Coronary artery (tissue), 2 donors: Measurements from ENCODE around the gene MXI1.

Experiments
- DNase-seq: peaks from one replicate; pipeline ENCODE4 v3.0.0-alpha.2; 2017; ENCODE audit warnings: low spot score
- H3K27ac ChIP-seq, 2 donors: fragments of 200-600 bp; sonication (generic); one replicate each; pipeline ENCODE4 v1.5.1; 2016 to 2019
- H3K4me3 ChIP-seq: fragments of 200-600 bp; sonication (generic); 2 replicates; pipeline ENCODE4 v1.5.1; 2016; ENCODE audit warnings: mild to moderate bottlenecking, moderate library complexity
- CTCF ChIP-seq: fragments of 200-600 bp; sonication (generic); IDR thresholded peaks from one replicate; pipeline ENCODE4 v1.5.1; 2019; ENCODE audit warnings: antibody characterized with exemption

Gene MXI1

GRCh38 chr10:110171032-110171431 is 36.4 kb upstream of the MXI1 start:
- TF ChIP-seq CTCF: no peak
- H3K4me3 ChIP-seq: no peak overlapping the region
- no peak overlapping the region for H3K27ac ChIP-seq
- DNase-seq: no peak

GRCh38 chr10:110172155-110172554 is 35.2 kb upstream of the MXI1 start:
- H3K27ac ChIP-seq: no peak overlapping the region
- no peak for TF ChIP-seq CTCF
- no peak overlapping the region for H3K4me3 ChIP-seq
- DNase-seq: no peak

- TF ChIP-seq CTCF: no peak
- Histone ChIP-seq H3K4me3 (no peak overlapping the region), H3K27ac (no peak overlapping the region)
- no peak for DNase-seq
Measured at GRCh38 chr10:110174201-110174600, 33.2 kb upstream of the MXI1 start.

GRCh38 chr10:110174816-110175215 is 32.6 kb upstream of the MXI1 start:
- DNase-seq: no peak
- no peak for TF ChIP-seq CTCF
- no peak overlapping the region for H3K27ac ChIP-seq
- H3K4me3 ChIP-seq: no peak overlapping the region

GRCh38 chr10:110175406-110175805 is 32.0 kb upstream of the MXI1 start:
- Histone ChIP-seq H3K4me3 (no peak overlapping the region), H3K27ac (no peak overlapping the region)
- DNase-seq: no peak
- no peak for TF ChIP-seq CTCF

- no peak for TF ChIP-seq CTCF
- no peak overlapping the region for H3K27ac ChIP-seq
- DNase-seq: no peak
- H3K4me3 ChIP-seq: no peak overlapping the region
Measured at GRCh38 chr10:110176141-110177030, 31.0 kb upstream of the MXI1 start.

GRCh38 chr10:110179220-110179619 is 28.2 kb upstream of the MXI1 start:
- Histone ChIP-seq H3K4me3 (no peak overlapping the region), H3K27ac (no peak overlapping the region)
- TF ChIP-seq CTCF: no peak
- DNase-seq: no peak
